Upper lobe of left lung (tissue), 6 donors: ENCODE data around the gene TDRD12. TPM values are rescaled to one million over a fixed set of nuclear protein-coding genes. Genes with fewer than 3 reads are reported as not detected.

Experiments
- ATAC-seq, 2 donors: fragments of 200-7000 bp; cut with Tn5 transposase; one replicate each; pipeline ENCODE4 v1.9.1; 2022; ENCODE audit warnings: mild to moderate bottlenecking in 2 of 2, moderate library complexity in 2 of 2; ENCODE audit not compliant: low FRiP score in 2 of 2
- DNase-seq, 2 donors: peaks; one replicate each; pipeline ENCODE4 v3.0.0-alpha.2; 2019 to 2020
- H3K27ac ChIP-seq, 4 donors: fragments of 200-600 bp; sonication (generic); one replicate each; pipeline ENCODE4 v1.5.1; 2016 to 2019
- H3K27me3 ChIP-seq, 4 donors: fragments of 200-600 bp; sonication (generic); one replicate each; pipeline ENCODE4 v1.5.1; 2017 to 2019
- H3K36me3 ChIP-seq, 4 donors: fragments of 200-600 bp; sonication (generic); one replicate each; pipeline ENCODE4 v1.5.1; 2016 to 2019
- H3K4me1 ChIP-seq, 4 donors: fragments of 200-600 bp; sonication (generic); one replicate each; pipeline ENCODE4 v1.5.1; 2018 to 2019
- H3K4me3 ChIP-seq, 4 donors: fragments of 200-600 bp; sonication (generic); one replicate each; pipeline ENCODE4 v1.5.1; 2017 to 2019; ENCODE audit warnings: mild to moderate bottlenecking in 2 of 4, moderate library complexity in 1 of 4
- H3K9me3 ChIP-seq, 4 donors: fragments of 200-600 bp; sonication (generic); one replicate each; pipeline ENCODE4 v1.5.1; 2018 to 2019
- CTCF ChIP-seq, 6 experiments: fragments of 450-650 bp in 4 of 6; fragments of 200-600 bp in 2 of 6; sonication (generic) in 2 of 6; IDR thresholded peaks; one replicate each; pipeline ENCODE4 v1.5.1; 2016 to 2019; ENCODE audit warnings: antibody characterized with exemption in 6 of 6
- EP300 ChIP-seq, 4 donors: sonication (generic); formaldehyde crosslinking; IDR thresholded peaks; one replicate each; pipeline ENCODE4 v1.5.1; 2017; ENCODE audit warnings: antibody characterized with exemption in 4 of 4, control low read depth in 2 of 4
- POLR2A ChIP-seq, 4 donors: fragments of 450-650 bp; IDR thresholded peaks; one replicate each; pipeline ENCODE4 v1.5.1; 2016 to 2017; ENCODE audit warnings: antibody characterized with exemption in 4 of 4, mild to moderate bottlenecking in 2 of 4
- POLR2AphosphoS5 ChIP-seq, 2 donors: sonication (generic); formaldehyde crosslinking; IDR thresholded peaks; one replicate each; pipeline ENCODE4 v1.5.1; 2017; ENCODE audit warnings: antibody characterized with exemption in 2 of 2
- WGBS, 2 donors: methylation state at CpG; one replicate each; pipeline ENCODE4 v1.1.5; 2017 to 2018; 5-methylcytosine and 5-hydroxymethylcytosine counted together
- total RNA-seq, 6 donors: library from RNA; depleted of rRNA in 4 of 6; stranded (reverse); fragments of >200 nt in 4 of 6; gene quantifications; one replicate each; pipeline versions ENCODE4 v1.1.0 to v1.2.1, GENCODE V29; 2016 to 2021
- donor health status: DM: no; HTN: no; CAD: no; lungs with moderate emphysema.
- donor health status: DM: no; HTN: yes; CAD: no; lungs with severe emphysema.

The TDRD12 gene
- total RNA-seq, 6 donors from 2014 or later, result 0.15 to 4.0 (median 0.38) TPM; not detected in 2

GRCh38 chr19:32873247-32873959, 153.8 kb downstream of the TDRD12 start:
- H3K27me3 ChIP-seq, result no peaks in the 10 kb centered on the region
- no peak overlapping the region for H3K27ac ChIP-seq
- WGBS, 2 donors, result 86 to 91% methylated on average over 18 of the region's 18 CpGs
- H3K4me3 ChIP-seq, result no peak overlapping the region
- H3K9me3 ChIP-seq, result no peaks in the 10 kb centered on the region
- H3K4me1 ChIP-seq, result no peaks in the 10 kb centered on the region
- no peak for TF ChIP-seq POLR2AphosphoS5 (IDR thresholded peaks at IDR 0.05)
- TF ChIP-seq POLR2A (IDR thresholded peaks at IDR 0.05), result no peak
- no peak for TF ChIP-seq EP300 (IDR thresholded peaks at IDR 0.05)
- no peak for TF ChIP-seq CTCF (IDR thresholded peaks at IDR 0.05)
- DNase-seq (no peak), ATAC-seq (no peak)
- H3K36me3 ChIP-seq, result peaks cover 0 to 8% (median 3%) of the 10 kb centered on the region in 4 donors

GRCh38 chr19:32874605-32875004, 155.0 kb downstream of the TDRD12 start:
- WGBS, 2 donors, result 80 to 98% methylated on average over 6 to 9 of the region's 9 CpGs
- Histone ChIP-seq H3K9me3 (no peaks in the 10 kb centered on the region), H3K4me3 (no peak overlapping the region), H3K27me3 (no peaks in the 10 kb centered on the region), H3K36me3 (peaks cover 0 to 19% (median 9%) of the 10 kb centered on the region in 4 donors), H3K27ac (no peak overlapping the region), H3K4me1 (no peaks in the 10 kb centered on the region)
- DNase-seq, result no peak
- no peak for TF ChIP-seq EP300 (IDR thresholded peaks at IDR 0.05)
- no peak for TF ChIP-seq CTCF (IDR thresholded peaks at IDR 0.05)
- TF ChIP-seq POLR2A (IDR thresholded peaks at IDR 0.05), result no peak
- TF ChIP-seq POLR2AphosphoS5 (IDR thresholded peaks at IDR 0.05), result no peak
- no peak for ATAC-seq

GRCh38 chr19:32875428-32875827, 155.9 kb downstream of the TDRD12 start:
- H3K9me3 ChIP-seq, result no peaks in the 10 kb centered on the region
- no peak for ATAC-seq
- no peaks in the 10 kb centered on the region for H3K27me3 ChIP-seq
- no peaks in the 10 kb centered on the region for H3K4me1 ChIP-seq
- no peak for DNase-seq
- peaks cover 0 to 21% (median 11%) of the 10 kb centered on the region in 4 donors for H3K36me3 ChIP-seq
- TF ChIP-seq POLR2AphosphoS5 (IDR thresholded peaks at IDR 0.05) (no peak), POLR2A (IDR thresholded peaks at IDR 0.05) (no peak), EP300 (IDR thresholded peaks at IDR 0.05) (no peak), CTCF (IDR thresholded peaks at IDR 0.05) (no peak)
- H3K4me3 ChIP-seq, result no peak overlapping the region
- 76 to 94% methylated on average over 5 to 7 of the region's 7 CpGs for WGBS, 2 donors
- no peak overlapping the region for H3K27ac ChIP-seq

GRCh38 chr19:32876236-32876918, 156.8 kb downstream of the TDRD12 start:
- TF ChIP-seq POLR2AphosphoS5 (IDR thresholded peaks at IDR 0.05) (no peak), CTCF (IDR thresholded peaks at IDR 0.05) (no peak), EP300 (IDR thresholded peaks at IDR 0.05) (no peak), POLR2A (IDR thresholded peaks at IDR 0.05) (no peak)
- Histone ChIP-seq H3K27ac (no peak overlapping the region), H3K27me3 (no peaks in the 10 kb centered on the region), H3K36me3 (peaks cover 0 to 23% (median 12%) of the 10 kb centered on the region in 4 donors), H3K4me1 (no peaks in the 10 kb centered on the region), H3K4me3 (no peak overlapping the region), H3K9me3 (no peaks in the 10 kb centered on the region)
- ATAC-seq, result no peak
- no peak for DNase-seq
- WGBS, 2 donors, result 81 to 88% methylated on average over 8 to 9 of the region's 9 CpGs
